GM19351 (cell line): ENCODE data around the gene ENPP5.

ENCODE experiments used
- ATAC-seq: cut with Tn5 transposase; IDR thresholded peaks from one replicate; pipeline ENCODE4 v1.9.1; 2021; ENCODE audit warnings: mild to moderate bottlenecking, moderate library complexity; ENCODE audit not compliant: unreplicated experiment

ENPP5 gene

DNA sequence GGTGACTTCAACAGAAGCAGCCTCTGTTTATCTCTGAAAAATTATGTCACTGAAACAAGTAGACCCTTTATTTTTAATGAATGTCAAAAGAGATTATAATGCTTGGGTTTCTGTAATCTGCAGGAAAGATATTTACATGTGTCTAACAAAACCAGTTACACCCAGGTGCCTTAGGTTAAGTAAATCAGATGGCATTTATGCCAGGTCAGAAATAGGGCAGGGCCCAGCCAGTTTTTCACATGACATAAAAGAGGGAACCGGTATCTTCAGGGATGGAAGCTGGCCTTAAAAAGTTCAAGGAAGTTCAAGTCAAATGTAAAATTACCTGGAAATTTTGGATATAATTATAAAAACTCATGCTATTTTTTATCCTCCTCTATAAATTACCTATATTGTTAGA is 55.1 kb downstream of the ENPP5 start:
- no peak for ATAC-seq

DNA sequence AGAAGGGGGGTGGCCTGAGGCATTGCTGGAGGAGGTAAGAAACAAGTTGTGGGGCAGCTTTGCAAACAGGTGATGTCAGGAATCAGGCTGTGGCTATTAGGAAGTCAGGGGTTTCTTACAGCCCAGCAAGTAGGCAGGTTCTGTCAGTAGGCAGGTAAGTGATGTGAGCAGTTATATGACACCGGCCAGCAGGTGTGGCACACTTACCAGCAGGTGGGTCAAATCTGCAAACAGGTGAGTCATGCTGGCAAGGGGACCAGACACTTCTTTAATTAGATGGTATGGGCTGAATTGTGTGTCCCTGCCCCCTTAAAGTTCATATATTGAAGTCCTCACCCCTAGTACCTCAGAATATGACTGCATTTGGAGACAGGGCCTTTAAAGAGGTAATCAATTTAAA is 57.4 kb downstream of the ENPP5 start:
- ATAC-seq: no peak
